K562 (cell line): ENCODE data around the gene AGRN. TPM values are rescaled to one million over a fixed set of nuclear protein-coding genes. Genes with fewer than 3 reads are reported as not detected.

ENCODE experiments used
- BCL6 ChIP-seq: fragments of 250-450 bp; sonication (Bioruptor Pico); IDR thresholded peaks from 2 replicates; pipeline ENCODE4 v1.4.0; 2020
- CTCF ChIP-seq, 3 experiments: IDR thresholded peaks in 2 of 3; conservative IDR thresholded peaks in 1 of 3; 2 replicates each; pipeline ENCODE4 v1.5.1; 2011 to 2012; ENCODE audit warnings: low read length in 3 of 3, mild to moderate bottlenecking in 3 of 3, control low read depth in 2 of 3, improper control_type of control experiment in 1 of 3, inconsistent platforms in 1 of 3, low read depth in 1 of 3, mixed read lengths in 1 of 3, moderate library complexity in 1 of 3; ENCODE audit not compliant: insufficient read depth in 2 of 3
- HES1 ChIP-seq: fragments of 450-650 bp; IDR thresholded peaks from 2 replicates; pipeline ENCODE4 v1.6.1; 2016; ENCODE audit warnings: low read depth, mild to moderate bottlenecking, moderate library complexity
- HNRNPLL ChIP-seq: fragments of 200-400 bp; formaldehyde crosslinking; IDR thresholded peaks from 2 replicates; pipeline ENCODE4 v1.6.1; 2017; ENCODE audit warnings: low read length, low read depth, mild to moderate bottlenecking; ENCODE audit not compliant: poor library complexity, severe bottlenecking
- MEF2D ChIP-seq: conservative IDR thresholded peaks from 2 replicates; pipeline ENCODE4 v1.6.1; 2016; ENCODE audit warnings: low read depth, missing genetic modification characterization, missing compliant biosample characterization
- MXI1 ChIP-seq: IDR thresholded peaks from 2 replicates; pipeline ENCODE4 v1.6.1; 2011; ENCODE audit warnings: low read depth, mild to moderate bottlenecking, improper control_type of control experiment, low read length
- PTBP1 ChIP-seq: fragments of 200-400 bp; formaldehyde crosslinking; IDR thresholded peaks from 2 replicates; pipeline ENCODE4 v1.6.1; 2017; ENCODE audit warnings: low read depth, low read length
- RAD21 ChIP-seq, 2 experiments: fragments of 250-450 bp in 1 of 2; fragments of 450-650 bp in 1 of 2; sonication (Bioruptor Pico) in 1 of 2; formaldehyde crosslinking in 1 of 2; IDR thresholded peaks in 1 of 2; conservative IDR thresholded peaks in 1 of 2; 2 replicates each; pipeline versions ENCODE4 v1.4.0 to v1.8.0; 2020 to 2022; ENCODE audit warnings: mild to moderate bottlenecking in 2 of 2, moderate library complexity in 1 of 2
- TRIM24 ChIP-seq, 2 experiments: fragments of 450-650 bp; IDR thresholded peaks; 2 replicates each; pipeline ENCODE4 v1.6.1; 2016
- YY1 ChIP-seq, 3 experiments: IDR thresholded peaks; 2 replicates each; pipeline ENCODE4 v1.6.1; 2011; ENCODE audit warnings: low read length in 2 of 3, mild to moderate bottlenecking in 2 of 3, moderate library complexity in 2 of 3, borderline replicate concordance in 1 of 3, control low read depth in 1 of 3, low read depth in 1 of 3; ENCODE audit not compliant: insufficient read depth in 3 of 3, insufficient replicate concordance in 2 of 3, control insufficient read depth in 1 of 3, insufficient read length in 1 of 3; ENCODE audit errors: extremely low read depth in 1 of 3
- ZEB2 ChIP-seq: fragments of 450-650 bp; IDR thresholded peaks from 2 replicates; pipeline ENCODE4 v1.6.1; 2016
- ZKSCAN3 ChIP-seq: fragments of 250-450 bp; sonication (Bioruptor Pico); IDR thresholded peaks from 2 replicates; pipeline ENCODE4 v1.4.0; 2020
- ZNF212 ChIP-seq: fragments of 450-650 bp; formaldehyde crosslinking; IDR thresholded peaks from 2 replicates; pipeline ENCODE4 v1.4.0; 2020; ENCODE audit warnings: mild to moderate bottlenecking
- ZNF449 ChIP-seq: fragments of 250-450 bp; sonication (Bioruptor Pico); IDR thresholded peaks from 2 replicates; pipeline ENCODE4 v1.8.0; 2022; ENCODE audit warnings: moderate library complexity, mild to moderate bottlenecking, inconsistent platforms
- ZNF644 ChIP-seq: fragments of 200-800 bp; sonication (Bioruptor generic); IDR thresholded peaks from 2 replicates; pipeline ENCODE4 v1.6.1; 2016; ENCODE audit warnings: low read depth, missing genetic modification characterization, missing compliant biosample characterization
- ZNF717 ChIP-seq: fragments of 250-450 bp; sonication (Bioruptor Pico); IDR thresholded peaks from 2 replicates; pipeline ENCODE4 v1.5.0; 2021
- polyA plus RNA-seq, 8 experiments: library from polyadenylated mRNA; depleted of rRNA in 4 of 8; stranded (reverse) in 5 of 8; unstranded in 3 of 8; fragments of >200 nt; fragmentation: Nextera tagmentation in 2 of 8; fragmentation: Illumina TruSeq in 1 of 8; extraction: Ambion mirVana in 2 of 8; extraction: Trizol in 1 of 8; gene quantifications; 2 replicates each; pipeline versions ENCODE4 v1.2.1 to v1.2.3, GENCODE V29; 2011 to 2014; ENCODE audit warnings: inconsistent platforms in 1 of 8, missing spikeins in 1 of 8
- total RNA-seq, 7 experiments: library from RNA; depleted of rRNA in 6 of 7; stranded (reverse); fragments of >200 nt in 6 of 7; fragmentation: Illumina TruSeq in 2 of 7; extraction: Trizol in 2 of 7; gene quantifications; 2 replicates each; pipeline versions ENCODE4 v1.2.1 to v1.2.3, GENCODE V29; 2011 to 2021; ENCODE audit warnings: low replicate concordance in 1 of 7
- TF ChIP-seq, protein P1 (sequence below): fragments of 250-450 bp; sonication (Bioruptor Pico); IDR thresholded peaks from 2 replicates; pipeline ENCODE4 v1.5.1; 2021; ENCODE audit warnings: mild to moderate bottlenecking
- TF ChIP-seq, protein P2 (sequence below): sonication (generic); formaldehyde crosslinking; IDR thresholded peaks from 2 replicates; pipeline ENCODE4 v1.8.0; 2022; ENCODE audit warnings: mild to moderate bottlenecking, missing genetic modification reagents, borderline replicate concordance

The AGRN gene
- total and polyA plus RNA-seq, 9 of the 15 experiments (the other 6 are each of a cell fraction or from before 2014, with no cell fraction given): 0.04 to 111 (median 18.1) TPM

- TF ChIP-seq, protein P1, sequence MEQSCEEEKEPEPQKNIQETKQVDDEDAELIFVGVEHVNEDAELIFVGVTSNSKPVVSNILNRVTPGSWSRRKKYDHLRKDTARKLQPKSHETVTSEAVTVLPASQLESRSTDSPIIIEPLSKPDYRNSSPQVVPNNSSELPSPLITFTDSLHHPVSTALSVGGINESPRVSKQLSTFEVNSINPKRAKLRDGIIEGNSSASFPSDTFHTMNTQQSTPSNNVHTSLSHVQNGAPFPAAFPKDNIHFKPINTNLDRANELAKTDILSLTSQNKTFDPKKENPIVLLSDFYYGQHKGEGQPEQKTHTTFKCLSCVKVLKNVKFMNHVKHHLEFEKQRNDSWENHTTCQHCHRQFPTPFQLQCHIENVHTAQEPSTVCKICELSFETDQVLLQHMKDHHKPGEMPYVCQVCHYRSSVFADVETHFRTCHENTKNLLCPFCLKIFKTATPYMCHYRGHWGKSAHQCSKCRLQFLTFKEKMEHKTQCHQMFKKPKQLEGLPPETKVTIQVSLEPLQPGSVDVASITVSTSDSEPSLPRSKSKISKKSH (CRISPR knock-in tag): no peak
- TF ChIP-seq ZNF644 (tag): peak; percentile 76; the same call in 1 of the 2 replicates
- no peak for TF ChIP-seq ZKSCAN3 (CRISPR knock-in tag)
- no peak for TF ChIP-seq CTCF (IDR thresholded peaks at IDR 0.05 in 2 of 3, conservative IDR thresholded peaks at IDR 0.05 in 1 of 3; ENCODE audit: insufficient read depth in 2 of 3, low read depth in 1 of 3, low read length in 3 of 3)
- peak; percentile 77 for TF ChIP-seq MEF2D (tag)
- no peak for TF ChIP-seq BCL6 (CRISPR knock-in tag)
- no peak for TF ChIP-seq HNRNPLL
- peak; percentile 59 to 71; a peak in 3 of 4 replicates for TF ChIP-seq TRIM24 (IDR thresholded peaks at IDR 0.05)
- TF ChIP-seq PTBP1: no peak
- peak; percentile 55; the same call in 1 of the 2 replicates for TF ChIP-seq ZEB2
- TF ChIP-seq HES1: no peak
- peak; percentile 43 to 83 (median 69) for TF ChIP-seq YY1 (IDR thresholded peaks at IDR 0.05; ENCODE audit: borderline replicate concordance in 1 of 3, control insufficient read depth in 1 of 3, extremely low read depth in 1 of 3, insufficient read depth in 3 of 3, insufficient read length in 1 of 3, insufficient replicate concordance in 2 of 3, low read depth in 1 of 3, low read length in 2 of 3)
- TF ChIP-seq RAD21 (CRISPR knock-in tag; conservative IDR thresholded peaks at IDR 0.05 in 1 of 2, IDR thresholded peaks at IDR 0.05 in 1 of 2): 0 out of 4 replicates have a peak, but pooled peaks of 1 of the 2 experiments have one; percentile 8
- TF ChIP-seq MXI1: no peak
- TF ChIP-seq ZNF717: no peak
- TF ChIP-seq, protein P2, sequence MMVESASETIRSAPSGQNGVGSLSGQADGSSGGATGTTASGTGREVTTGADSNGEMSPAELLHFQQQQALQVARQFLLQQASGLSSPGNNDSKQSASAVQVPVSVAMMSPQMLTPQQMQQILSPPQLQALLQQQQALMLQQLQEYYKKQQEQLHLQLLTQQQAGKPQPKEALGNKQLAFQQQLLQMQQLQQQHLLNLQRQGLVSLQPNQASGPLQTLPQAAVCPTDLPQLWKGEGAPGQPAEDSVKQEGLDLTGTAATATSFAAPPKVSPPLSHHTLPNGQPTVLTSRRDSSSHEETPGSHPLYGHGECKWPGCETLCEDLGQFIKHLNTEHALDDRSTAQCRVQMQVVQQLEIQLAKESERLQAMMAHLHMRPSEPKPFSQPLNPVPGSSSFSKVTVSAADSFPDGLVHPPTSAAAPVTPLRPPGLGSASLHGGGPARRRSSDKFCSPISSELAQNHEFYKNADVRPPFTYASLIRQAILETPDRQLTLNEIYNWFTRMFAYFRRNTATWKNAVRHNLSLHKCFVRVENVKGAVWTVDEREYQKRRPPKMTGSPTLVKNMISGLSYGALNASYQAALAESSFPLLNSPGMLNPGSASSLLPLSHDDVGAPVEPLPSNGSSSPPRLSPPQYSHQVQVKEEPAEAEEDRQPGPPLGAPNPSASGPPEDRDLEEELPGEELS: no peak
- no peak for TF ChIP-seq ZNF212 (CRISPR knock-in tag)
- no peak for TF ChIP-seq ZNF449 (CRISPR knock-in tag)
Observed at GRCh38 chr1:1004780-1005697, 14.9 kb upstream of the AGRN start (continued).
